Stimulated activated CD4-positive, alpha-beta T cell treated with anti-CD3 and anti-CD28 coated beads, Interleukin-12 subunit alpha, Interleukin-12 subunit beta, amount 100 ng/mL, for 48 hours (primary cell): ENCODE measurements around the gene CDKN3.

Experiments
- DNase-seq, 3 donors: peaks; one replicate each; pipeline ENCODE4 v3.0.0-alpha.2; 2020; ENCODE audit warnings: low read depth in 2 of 3, low spot score in 1 of 3

Gene CDKN3, protein sequence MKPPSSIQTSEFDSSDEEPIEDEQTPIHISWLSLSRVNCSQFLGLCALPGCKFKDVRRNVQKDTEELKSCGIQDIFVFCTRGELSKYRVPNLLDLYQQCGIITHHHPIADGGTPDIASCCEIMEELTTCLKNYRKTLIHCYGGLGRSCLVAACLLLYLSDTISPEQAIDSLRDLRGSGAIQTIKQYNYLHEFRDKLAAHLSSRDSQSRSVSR

DNA sequence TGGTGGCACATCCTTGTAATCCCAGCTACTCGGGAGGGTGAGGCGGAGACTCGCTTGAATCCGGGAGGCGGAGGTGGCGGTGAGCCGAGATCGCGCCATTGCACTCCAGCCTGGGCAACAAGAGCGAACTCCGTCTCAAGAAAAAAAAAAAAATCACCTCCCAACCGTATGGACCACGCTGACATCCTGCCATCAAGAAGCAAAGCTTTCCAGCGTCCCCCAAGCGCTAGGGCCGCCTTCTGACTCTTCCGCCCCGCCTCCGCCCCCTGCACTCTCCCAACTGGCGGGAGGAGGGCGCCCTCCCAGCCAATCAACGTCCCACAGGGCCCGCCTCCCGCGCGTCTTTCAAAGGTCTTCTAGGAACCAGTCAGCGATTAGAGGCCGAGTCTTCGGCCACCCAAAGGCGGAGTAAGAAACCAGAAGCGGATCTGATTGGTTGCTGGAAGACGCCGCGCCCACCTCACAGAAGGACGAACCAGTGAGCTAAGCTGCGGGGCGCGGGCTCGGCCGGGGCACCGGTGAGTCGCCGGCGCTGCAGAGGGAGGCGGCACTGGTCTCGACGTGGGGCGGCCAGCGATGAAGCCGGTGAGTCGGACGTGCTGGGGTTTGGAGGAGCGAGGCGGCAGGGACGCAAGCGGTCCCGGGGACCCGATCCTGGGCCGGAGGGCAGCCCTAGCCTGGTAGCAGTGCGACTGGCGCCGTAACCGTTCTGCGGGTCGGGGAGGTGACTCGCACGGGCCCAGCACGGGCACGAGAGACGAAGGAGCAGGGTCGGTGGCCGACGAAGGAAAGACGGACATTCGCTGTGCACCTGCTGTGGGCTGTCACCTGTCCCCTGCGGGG lies at the start of gene CDKN3:
Gene CDKN3 (plus strand): TSS at position 515 of the 843 bp plus-strand sequence. CDS start 62 bp downstream, at position 577.
- peak; percentile 94 to 95 (median 95) for DNase-seq

DNA sequence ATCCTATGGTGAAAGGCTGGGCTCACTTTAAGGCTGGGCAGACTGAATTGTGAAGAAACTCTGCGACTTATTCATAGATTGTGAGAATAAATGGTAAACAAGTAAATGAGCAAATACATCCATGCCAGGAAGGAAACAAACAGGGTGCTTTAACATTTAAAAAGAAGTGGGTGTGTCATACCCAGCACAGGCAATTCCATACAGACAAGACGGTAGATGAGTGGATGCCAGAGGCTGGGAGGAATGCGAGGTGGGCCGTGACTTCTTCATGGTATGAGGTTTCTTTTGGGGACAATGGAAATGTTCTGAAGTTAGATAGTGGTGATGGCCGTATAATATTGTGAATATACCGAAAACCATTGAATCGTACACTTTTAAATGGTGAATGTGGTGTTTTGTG lies 49.8 kb upstream of the CDKN3 start:
- DNase-seq: no peak

DNA sequence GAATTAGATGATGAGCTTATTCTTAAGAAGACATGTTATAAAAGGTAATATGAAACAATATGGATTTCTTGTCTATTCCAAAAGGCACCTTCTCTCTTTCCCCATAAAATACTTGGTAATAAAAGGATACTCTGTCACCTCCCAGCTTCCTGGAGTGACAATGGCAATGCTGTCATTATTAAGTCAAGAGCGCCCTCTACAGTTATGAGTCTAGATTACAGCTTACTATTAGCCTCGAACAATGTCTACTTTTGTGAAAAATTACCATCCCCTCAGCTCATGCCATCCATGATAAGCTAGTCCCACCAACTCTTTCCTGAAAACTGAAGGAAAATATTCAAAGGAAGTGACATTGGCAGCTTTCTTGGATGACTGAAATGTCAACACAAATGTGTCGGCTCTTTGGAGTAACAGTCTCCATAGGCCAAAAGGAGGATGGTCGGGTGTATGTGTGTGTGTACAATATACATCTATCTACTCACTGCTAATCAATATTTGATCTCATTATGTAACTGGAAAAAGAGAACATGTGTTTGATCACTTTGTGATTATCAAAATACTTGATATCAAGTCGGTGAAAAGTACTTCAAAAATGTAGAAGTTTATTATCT lies 48.7 kb upstream of the CDKN3 start:
- peak in 1 of 3 donors; percentile 37 for DNase-seq

DNA sequence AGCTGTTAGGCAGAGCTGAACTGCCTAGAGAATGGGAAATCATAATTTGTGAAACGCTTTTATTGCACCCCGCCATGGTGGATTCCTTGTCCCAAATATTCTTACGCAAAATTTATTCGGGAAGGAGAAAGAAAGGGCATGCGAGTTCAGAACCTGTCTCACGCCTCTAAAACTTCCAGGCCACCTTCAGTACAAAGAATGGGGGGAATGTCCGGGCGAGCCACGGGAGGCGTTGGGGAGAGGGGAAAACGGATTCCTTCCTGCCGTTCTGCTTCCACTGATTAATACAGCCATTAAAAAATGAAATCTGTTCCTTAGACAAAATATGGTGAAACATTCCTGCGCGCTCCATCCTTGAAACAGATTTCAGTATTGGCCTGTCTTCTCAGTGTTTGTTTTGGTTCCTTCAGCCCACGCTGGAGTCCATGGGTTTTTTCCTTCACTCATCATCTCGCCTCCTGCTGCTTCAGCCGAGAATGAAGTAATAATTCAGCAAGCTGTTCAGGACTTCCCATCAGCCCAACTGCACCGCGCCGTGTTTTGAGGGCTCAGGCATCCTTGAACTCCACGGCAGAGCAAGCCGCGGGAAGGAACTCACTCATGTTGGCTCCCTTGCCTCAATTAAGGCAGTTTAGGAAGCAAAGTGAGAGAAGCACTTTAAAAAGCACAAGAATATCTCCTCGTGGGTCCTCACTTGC lies 47.7 kb upstream of the CDKN3 start:
- no peak for DNase-seq

DNA sequence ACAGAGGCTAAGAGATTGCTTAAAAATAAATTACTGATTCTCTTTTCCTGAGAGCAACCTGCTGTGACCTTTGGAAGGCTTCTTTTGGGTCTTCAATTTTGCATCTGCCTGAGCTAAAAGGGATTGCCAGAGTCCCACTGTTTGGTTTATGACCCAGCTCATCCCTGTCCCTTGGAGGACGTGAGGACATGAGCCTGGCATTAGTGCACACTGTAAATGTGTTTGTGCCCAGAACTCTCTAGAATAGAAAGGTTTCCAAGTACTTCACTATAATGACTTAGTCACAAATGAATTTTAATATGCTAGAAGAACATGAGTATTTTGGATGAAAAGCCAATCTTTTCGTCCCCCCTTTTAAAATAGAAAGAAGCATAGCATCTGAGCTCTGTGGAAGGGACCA lies 47.1 kb upstream of the CDKN3 start:
- no peak for DNase-seq

DNA sequence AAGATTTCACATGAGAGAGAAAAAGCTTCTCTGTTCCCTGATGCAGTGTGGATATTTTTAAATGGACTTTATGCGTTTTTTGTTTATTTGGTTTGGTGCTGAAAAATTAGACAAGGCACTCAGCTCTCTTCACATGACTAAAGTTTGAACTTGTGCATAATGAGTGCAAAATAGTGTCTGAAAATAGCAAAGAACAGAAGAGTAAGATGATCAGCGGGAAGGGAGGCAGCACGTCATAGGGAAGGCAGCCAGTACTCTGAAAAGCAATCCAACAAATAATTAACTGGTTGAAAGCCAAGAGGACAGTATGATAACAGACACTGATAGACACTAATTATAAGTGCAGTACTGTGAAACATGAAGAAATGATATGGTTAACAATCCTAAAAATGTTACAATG lies 46.6 kb upstream of the CDKN3 start:
- DNase-seq: no peak

DNA sequence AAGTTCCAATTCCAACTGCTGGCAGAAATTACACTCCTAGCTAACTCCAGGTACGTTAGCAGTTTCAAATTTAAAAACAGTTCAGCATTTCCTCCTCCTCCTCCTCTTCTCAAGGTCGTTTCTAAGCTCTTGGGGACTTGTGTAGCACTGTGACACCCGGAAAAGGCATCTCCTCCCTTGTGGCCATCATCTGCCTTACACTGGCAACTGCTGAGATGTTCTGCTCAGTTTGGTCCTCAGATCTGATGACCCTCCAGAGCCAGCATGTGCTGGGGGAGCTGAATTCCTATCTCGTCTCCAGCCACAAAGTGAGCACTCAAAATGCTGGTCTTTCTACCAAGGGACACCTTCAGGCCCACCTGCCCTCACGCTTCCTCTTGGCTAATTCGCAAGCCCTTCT lies 43.5 kb upstream of the CDKN3 start:
- DNase-seq: no peak

DNA sequence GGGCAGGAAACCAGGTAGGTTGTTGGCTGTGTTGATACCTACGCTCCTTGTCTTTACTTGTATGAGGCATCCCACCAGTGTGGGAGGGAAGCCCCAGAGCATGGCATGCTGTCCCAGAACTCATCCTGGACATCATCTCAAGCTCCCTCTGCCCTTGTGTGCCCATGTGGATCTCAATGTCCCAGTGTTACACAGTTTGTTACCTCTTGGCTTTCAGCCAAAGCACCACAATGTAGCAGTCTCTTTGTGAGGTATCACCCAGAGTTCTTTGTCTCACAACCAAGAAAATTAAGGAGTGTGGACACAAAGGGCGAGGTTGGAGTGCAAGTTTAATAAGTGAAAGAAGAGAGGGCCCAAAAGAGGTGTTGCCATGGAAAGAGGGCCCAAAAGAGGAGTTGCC lies 43.1 kb upstream of the CDKN3 start:
- DNase-seq: no peak

DNA sequence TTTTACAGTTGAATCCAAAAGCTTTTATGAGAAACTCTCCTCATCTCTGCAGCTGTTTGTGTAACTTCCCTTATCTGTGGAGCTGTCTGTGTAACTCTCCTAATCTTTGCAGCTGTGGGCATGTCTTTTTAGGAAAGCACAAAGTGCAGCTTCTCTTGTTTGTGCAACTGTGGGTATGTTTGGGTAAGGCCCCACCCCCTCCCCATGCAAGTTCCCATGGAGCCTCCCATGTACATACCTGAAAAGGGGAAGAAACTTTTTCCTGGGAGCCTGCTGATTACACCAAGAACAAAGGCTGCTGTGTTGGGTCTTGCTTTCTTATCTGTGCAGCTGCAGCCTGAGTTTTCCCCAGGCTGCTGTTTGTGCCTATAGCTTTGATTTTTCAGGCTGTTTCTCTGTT lies 42.7 kb upstream of the CDKN3 start:
- DNase-seq: no peak

DNA sequence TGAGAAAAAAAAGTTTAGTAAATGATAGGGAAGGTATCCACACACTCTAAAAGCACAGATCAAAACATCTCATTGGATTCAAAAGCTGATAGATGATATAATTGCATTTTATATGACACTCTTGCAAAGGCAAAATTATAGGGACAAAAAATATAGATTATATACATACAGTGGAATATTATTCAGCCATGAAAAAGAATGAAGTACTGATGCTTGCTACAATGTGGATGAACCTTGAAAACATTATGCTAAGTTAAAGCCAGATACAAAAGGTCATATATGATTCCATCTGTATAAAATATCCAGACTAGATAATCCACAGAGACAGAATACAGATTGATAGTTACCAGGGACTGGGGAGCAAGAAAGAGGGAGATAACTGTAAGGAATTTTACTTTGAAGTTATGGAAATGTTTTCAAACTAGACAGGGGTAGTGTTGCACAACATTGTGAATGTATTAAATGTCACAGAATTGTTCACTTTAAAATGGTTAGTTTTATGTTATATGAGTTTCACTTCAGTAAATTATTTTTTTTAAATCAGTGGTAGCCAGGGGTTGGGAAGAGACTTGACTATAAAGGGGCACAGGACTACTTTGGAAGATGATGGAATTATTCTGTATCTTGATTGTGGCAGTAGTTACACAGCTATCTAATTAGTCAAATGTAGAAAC lies 41.7 kb upstream of the CDKN3 start:
- DNase-seq: no peak

DNA sequence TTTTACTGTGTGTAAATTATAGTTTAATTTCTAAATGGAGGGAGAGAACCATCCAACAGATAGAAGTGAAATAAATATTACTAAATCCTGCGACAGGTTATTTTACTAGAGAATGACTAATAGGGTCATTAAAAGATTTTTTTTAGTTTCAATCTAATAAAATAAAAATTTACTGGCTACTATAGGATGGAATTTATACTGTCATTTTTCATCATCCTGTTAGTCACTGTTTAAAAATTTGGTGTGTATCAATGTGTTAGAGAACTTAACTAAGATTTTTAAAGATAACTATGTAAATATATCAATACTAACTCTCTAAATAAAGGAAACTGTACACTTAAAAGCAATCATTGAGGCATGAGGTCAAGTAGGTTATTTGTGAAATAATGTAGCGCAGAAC lies 41.1 kb upstream of the CDKN3 start:
- DNase-seq: no peak

DNA sequence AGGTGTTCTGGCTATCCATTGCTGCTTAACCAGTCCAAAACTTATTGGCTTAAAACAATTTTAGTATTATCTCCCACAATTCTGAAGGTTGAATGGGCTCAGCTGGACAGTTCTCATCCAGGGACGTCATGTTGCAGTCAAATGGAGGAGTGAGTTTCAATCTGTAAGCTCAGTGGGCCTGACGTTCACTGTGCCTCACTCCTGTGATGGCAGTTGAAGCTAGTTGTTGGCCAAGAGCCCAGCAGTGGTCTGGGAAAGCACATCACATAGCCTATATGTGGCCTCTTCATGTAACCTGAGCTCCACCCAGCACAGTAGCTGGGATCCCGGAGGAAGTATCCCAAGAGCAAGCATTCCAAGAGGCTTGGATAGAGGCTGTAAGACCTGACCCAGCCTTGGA lies 40.6 kb upstream of the CDKN3 start:
- no peak for DNase-seq

DNA sequence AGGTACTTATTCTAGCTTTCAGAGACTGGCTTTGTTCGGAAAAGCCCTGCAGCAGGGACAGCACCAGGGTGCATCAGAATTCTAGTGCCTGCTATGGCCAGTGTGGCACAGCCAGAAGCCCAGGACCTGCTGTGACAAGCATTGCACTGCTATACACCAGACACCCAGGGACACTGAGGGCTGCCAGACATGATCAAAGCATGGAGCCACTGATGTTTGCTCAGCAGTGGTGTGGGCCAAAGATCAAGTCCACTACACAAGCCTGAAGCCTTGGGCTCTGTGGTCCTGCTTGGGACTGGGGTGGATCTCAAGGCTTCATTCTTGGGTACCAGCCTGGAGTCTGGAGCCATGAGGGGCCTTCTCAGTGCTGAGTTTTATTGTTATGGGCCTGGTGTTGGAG lies 36.1 kb upstream of the CDKN3 start:
- DNase-seq: no peak

DNA sequence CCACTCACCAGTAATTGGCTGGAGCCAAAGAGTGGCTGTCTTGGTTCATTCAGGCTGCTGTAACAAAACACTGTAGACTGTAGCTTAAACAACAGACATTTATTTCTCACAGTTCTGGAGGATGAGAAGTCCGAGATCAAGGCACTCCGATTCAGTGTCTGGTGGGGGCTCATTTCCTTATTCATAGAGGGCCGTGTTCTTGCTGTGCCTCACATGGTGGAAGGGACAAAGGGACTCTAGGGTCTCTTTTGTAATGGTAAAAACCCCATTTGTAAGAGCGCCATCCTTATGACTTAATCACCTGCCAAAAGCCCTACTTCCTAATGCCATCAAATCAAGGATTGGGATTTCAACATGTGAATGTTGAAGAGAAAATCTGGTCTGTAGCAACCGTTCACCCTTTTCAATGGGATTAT lies 34.7 kb upstream of the CDKN3 start:
- DNase-seq: no peak

DNA sequence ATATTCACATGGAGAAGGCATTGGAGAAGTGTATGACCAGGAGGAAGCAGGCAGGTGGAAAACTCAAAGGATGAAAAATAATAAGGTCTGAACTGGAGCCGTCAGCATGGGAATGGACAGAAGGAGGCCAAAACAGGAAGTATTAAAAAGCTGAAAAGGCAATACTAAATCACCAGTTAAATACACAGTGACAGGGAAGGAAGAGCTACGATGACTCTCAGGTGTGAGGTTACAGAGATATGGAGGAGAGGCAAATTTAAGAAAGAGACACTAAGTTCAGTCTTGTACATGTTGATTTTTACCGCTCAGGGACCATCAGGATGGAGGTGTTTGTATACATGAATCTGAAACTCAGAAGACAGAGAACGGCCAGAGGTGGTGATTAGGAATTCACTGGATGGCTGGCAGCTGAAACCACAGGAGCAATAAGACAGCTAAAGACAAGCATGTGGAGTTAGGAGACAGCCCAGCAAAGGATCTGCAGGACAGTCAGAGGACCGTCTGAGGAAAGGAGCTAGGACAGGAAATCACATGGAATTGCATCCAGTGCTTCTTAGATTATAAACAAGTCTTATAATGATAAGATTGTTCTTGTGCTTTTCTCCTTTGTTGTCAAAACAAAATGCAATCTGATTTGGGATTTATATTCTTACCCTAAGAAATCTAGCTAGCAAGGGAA lies 33.9 kb upstream of the CDKN3 start:
- no peak for DNase-seq

DNA sequence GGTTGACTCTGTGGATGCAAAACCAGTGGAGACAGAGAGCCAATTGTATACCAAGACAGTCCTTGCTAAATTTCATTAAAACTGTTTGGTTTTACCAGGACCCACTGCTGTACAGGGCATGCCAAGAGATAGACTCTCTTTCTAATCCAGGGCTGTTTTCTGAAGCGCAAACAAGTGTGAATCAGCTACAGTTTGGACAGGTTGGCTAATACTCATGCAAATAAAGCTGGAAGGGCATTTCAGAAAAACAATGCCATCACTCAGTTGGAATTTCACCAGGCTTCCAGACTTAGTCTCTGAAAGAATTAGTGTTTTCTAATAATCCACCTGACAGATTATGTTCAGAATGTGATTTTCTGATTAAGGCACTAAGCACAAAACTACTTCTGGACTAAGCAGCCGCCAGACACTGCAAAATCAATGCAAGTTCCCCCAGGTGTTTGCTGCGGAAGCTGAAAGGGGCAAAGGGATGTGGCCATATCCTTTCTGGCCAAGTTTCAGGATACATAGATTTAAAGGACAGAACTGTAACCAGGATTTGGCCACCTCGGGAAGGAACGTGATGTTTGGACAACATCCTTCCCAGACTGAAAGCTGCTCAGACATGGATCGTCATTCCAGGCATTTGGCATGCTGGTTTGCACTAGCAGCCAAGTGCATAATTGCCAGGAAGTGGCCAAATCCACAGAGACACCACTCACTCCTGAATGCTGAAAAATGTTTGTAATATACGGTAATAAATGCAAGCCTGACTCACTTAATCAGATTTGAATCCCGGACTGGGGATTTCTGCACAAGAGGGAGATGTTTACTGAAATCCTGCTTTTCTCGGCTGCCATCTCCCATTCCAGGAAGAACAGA lies 32.0 kb upstream of the CDKN3 start:
- no peak for DNase-seq

DNA sequence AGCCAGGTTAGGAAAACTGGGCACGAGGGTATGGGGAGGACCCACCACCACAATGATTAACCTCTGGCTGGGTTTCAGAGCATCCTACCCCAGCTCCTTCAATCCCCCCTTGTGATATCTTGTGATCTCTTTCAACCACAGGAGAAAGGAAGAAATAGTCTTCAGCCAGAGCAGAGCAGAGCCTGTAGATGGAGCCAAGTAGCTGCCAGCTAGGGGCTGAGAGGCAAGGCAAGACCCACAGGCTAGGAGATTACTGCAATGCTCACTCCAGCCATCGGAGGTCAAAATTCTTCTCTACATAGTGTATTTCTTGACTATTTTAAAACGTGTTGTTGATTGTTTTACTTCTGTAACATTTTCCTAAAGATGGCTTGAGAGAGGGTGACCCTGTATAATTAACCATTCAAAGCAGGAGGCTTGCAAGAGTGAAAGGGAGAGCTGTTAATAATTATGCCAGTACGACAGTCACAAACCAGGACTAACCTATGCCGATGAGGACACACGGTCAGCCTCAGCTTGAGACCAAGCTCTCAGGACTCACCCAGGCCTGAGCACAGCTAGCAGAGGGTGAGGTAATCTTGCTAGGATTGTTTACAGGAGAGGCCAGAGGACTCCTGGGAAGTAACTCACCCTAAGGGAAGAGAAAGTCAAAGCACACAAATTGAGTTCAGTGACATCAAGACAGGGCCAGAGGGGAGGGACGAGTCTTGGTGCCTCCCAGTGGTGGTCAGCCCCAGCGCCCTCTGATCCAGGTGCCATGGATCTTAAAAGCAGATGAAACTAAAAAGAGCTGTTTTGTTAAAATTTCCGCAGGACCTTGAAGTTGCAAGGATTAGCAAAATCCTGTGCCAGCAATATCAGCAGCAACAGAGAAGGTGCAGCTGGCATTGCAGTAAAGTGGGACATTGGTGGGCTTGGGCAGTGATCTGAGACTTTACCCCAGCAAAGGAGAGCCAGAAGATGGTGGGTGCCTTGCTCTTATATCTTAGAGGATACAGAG lies 29.8 kb upstream of the CDKN3 start:
- peak; percentile 7 to 23 (median 8) for DNase-seq

DNA sequence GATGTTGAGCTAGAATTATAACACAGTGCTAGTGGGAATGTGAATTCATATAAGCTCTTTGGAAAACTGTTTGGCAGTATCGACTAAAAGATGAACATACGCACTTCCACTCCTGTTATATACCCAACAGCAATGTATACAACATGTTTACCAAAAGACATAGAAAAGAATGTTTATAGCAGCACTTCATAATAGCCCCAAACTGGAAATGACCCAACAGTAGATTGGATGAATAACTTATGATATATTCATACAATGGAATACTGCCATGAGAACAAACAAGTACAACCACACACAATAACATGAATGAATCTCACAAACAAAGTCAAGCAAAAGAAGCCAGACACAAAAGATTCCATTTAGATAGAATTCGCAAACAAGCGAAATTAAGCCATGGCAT lies 28.5 kb upstream of the CDKN3 start:
- no peak for DNase-seq
